NCI-H345 (cell line): ENCODE results near the gene DNAJC5G.
"Not testable (repeated sequence)": the region's sequence is repeated elsewhere in the genome, so short reads cannot be mapped to it uniquely, and the experiment has no call there.

ENCODE experiments used
- DNase-seq: peaks from one replicate; lab custom pipeline; 2025; lab: John Stamatoyannopoulos, UW

Gene DNAJC5G

DNA sequence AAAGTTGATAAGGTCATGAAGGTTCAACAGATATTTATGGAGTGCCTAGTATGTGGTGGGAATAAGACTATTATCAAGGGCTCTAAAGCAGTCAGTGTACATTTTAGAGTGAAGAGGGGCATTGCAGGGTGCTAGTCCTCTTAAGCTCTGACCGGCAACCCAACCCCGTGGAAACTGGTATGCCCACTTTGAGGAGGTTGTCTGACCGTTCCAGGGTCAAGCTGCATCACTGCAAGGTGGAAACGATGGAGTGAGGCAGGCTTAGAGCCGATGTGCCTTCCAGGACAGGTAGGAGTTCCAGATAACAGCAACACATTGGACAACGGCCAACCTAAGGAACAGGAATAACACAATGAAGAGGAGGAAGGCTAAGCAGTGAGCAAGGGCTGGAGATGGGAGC is 34.4 kb downstream of the DNAJC5G start:
- no peak for DNase-seq

DNA sequence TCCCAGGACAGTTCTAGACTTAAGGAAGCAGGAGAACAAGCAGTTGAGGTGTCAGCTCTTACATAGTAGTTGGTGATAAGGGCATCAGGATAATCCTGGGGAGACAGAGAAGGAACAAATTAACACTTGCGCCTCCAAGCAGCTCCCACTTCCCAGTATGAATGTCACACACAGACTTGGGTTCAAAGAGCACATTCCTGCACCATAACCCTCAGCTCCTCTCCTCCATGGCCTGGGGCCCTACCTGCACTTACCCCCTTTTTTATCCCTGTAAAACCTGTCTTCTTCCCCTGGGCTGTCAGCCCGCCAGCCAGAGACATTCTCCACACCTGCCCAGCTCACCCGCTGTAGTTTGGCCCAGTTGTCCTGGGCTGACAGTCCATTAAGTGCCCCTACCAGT is 36.9 kb downstream of the DNAJC5G start:
- no peak for DNase-seq

DNA sequence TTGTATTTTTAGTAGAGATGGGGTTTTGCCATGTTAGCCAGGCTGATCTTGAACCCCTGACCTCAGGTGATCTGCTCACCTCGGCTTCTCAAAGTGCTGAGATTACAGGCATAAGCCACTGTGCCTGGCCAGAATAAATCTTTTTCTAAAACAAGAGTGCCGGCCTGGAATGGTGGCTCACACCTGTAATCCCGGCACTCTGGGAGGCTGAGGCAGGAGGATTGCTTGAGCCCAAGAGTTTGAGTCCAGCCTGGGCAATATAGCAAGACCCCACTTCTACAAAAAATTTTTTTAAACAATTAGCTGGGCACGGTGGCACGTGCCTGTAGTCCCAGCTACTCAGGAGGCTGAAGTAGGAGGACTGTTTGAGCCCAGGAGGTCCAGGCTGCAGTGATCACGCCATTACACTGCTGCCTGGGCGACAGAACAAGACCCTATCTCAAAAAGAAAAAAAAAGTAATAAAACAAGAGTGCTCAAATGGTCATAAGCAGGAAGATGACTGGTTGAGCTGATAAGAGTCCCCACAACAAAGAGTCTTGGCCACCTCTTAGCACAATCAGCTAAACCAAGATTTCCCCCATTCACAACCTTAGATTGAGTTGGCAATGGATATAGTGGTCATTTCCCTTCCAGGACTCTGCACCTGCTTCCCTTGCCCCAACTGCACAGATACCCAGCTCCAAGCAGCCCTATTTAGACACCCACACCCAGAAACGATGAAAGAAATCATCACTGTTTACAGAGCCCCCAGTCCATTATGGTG is 38.8 kb downstream of the DNAJC5G start:
- DNase-seq: no peak

DNA sequence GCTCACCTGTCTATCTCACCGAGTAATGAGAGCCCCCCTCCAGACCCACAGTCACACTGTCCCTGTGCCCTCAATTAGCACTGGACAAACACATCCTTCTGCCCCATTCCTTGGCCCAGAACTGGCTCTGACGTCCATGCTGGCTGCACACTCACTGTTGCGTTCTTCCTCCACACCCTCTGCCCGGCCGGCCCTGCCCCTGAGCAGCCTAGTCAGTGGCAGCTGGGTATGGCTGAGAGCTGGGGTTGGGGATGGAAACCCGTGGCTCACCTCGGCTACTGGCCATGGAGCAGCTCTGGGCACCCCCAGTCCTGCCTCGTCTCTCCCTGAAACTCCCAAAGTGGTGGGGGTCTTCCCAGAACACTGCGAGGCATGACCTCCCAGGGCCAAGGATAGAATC is 39.5 kb downstream of the DNAJC5G start:
- DNase-seq: no peak

DNA sequence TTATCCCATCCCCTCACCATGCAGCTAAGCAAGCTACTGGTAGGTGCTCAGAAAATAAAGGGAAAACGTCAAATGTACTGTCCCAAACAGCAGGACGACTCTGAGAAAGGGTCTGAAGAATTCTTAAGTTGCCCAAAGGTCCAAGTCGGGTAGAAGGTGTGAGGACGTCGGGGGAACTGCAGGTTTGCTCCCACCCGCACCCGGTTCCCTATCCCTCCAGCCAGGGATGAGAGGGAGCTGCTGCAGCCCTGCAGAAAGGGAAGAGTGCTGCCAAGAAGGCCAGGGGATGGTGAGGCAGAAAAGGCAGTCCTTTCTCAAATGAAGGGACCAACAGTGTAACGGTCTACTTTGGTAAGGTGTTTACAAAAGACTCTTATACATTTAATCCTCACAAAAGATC is 39.9 kb downstream of the DNAJC5G start:
- DNase-seq: no peak

DNA sequence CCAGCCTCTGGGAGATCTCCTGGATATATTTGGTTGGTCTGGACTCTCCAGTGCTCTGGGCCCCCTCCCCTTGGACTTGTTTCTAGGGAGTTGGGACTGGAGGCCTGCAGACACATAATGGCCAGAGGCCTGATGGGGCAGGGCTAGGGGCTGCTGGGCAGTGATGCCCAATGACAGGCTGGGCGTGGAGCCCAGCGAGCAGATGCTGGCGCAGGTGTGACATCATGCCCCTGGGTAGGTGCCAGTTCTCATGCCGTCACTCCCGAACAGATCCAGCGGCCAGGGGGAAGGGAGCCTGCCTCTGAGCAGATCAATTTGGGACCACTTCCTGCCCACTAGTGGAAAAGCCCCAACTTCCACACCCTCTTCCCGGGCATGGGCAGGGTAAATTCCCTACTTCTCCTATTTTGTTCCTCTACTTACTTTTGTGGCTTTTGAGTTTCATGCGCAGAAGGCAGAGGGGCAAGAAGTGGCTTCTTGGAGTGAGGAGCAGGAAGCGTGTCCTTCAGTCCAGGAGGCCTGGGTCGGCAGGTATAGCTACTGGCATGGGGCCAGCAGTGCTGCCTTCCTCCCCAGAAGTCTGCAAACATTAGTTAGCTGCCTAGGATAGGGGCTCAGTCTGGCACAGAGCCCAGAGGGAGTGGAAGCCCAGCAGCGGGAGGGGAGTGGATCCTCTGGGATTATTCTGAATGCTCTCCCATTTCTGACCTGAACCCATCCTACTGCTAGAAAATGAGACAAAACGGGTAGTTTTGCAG is 41.6 kb downstream of the DNAJC5G start:
- peak; percentile 81 for DNase-seq

DNA sequence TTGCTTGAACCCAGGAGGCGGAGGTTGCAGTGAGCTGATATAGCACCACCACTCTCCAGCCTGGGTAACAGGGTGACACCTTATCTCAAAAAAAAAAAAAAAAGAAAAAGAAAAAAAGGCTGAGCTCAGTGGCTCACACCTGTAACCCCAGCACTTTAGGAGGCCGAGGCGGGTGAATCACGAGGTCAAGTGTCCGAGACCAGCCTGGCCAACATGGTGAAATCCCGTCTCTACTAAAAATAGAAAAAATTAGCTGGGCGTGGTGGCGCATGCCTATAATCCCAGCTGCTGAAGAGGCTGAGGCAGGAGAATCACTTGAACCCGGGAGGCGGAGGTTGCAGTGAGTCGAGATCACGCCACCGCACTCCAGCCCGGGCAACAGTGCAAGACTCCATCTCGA is 44.6 kb downstream of the DNAJC5G start:
- not testable (repeated sequence) for DNase-seq

DNA sequence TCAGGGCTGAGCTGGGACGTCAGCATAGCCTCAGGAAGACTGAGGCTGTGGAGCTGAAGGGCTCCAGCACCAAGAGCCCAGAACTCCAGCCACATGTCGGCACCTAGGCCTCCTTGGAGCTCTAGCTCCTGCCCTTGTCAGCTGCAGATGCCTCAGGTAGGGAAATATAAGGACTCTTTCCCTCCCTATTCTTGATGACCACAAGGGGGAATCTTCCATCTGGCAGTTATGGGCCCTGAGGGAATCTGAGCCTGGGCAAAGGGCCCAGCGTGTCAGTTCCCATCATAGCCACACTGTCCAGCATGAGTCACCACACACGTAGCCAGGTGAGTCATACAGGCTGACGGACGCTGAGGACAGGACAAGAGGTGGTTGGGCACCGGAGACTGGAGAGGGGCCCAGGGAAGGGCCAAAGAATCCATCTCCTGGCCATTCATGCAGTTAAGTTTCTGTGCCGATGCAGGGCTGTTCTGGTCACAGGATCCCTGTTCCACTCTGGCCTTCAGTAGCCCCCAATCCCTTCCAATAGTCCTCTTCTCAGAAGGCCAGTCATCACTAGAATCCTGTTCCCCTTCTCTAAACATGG is 45.8 kb downstream of the DNAJC5G start:
- peak; percentile 14 for DNase-seq

DNA sequence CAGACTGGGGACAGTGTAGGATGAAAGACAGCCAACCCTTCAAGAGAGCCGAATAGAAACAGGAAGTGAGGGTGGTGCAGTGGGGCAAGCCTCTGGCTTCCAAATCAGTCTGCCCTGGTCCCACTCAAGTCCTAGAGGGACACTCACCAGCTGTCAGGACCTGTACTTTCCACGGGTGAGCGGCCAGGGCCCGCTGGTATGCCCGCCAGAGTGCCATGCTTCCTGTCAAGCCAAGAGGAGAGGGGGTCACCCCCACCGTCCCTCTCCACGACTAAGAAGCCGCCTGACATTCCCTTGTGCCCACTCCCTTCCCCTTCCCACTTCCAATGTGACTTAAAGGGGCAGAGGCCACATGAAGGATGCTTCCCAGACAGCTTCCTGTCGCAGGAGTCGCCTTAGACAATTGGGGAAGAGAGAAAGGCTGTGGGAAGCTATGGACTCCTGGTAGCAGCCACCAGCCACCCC is 47.1 kb downstream of the DNAJC5G start:
- no peak for DNase-seq

DNA sequence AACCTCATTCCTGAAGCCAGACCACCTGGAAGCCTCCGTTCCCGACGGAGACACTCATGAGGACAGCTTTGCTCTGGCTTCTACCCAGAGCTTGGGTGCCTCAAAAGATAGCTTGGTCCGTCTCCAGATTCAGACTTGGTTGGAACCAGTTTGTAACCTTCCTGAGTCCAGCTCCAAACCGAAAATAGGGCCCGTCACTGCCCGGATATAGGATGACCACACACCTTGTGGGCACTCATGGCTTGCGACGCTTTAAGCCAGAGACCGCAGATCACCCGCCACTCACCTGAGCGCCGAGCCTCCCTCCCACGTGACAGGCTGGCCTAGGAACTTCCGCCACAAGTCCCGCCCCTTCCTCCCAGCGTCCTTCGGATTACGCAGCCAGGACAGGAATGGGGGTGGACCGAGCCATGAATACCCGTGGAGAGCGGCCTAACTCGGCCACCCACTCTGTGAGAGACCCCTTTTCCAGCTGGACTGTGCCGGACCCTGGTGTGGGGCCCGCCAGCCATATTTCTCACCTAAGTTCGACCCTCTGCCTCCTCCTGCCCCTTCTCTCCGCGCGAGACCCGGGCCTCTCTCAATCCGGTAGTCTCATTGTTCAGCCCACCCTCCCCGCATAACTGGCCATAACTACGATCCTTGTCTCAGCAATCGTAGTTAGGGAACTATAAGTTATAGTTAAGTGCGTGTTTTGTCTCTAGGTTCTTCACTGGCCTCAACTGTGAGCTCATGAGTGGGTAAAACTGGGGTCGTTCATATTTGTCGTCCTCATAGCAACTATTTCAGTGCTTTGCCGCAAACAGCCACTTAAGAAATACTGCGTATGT is 47.7 kb downstream of the DNAJC5G start, which contains the start of gene MPV17:
Gene MPV17, minus strand, starts transcription at position 332 of the 830 bp plus-strand sequence. CDS start 580 bp downstream, outside the sequence.
- peak; percentile 96 for DNase-seq

DNA sequence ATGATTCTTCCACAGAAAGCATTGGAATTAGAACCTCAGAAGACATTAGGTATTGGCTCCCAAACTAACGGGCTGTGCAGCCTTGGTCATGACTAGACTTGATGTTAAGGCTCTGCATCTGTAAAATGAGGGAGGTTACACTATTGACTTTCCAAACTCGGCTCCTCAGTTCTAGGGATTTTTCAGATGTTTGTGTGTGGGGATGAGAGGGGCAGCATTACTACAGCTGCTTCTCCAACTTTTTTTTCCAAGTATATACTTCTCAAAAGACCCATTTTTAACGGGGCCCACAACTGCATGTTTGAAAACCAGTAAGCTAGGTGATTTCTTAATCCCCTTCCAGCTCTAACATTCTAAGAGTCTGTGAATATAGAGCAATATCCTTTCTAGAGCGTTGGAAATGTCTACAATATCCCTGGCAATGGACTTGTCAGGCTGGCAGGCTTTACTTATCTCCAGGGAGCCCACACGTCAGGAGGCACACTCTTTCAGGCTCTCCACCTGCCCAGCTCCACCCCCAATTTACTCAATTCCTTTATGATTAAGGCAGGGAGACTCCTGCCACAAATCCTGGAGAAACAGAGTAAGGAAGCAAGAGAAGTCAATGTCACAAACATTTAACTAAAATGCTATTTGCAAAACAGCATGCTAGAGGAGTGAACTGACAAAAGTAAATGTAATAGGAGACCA is 48.5 kb downstream of the DNAJC5G start:
- no peak for DNase-seq

DNA sequence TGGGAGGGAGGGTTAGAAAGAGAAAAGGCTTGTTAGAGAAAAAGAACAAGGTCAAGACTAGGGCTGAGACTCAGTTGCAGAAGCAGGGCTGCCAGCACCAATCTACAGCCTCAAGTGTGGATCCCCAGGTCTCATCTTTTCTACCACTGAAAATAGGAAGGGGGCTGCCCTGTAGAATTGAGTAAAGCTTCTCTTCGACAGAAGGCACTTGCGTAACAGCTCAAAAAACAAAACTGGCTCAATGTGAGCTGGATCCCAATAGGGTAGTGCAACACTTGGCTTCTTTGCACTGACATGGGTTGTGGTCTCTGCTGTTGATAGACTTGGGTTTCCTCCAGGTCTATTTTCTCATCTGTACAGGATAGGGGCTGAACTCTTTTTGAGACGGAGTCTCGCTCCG is 49.5 kb downstream of the DNAJC5G start:
- no peak for DNase-seq
